ENCODE results near the gene POPDC2.
"Not testable (repeated sequence)": the region's sequence is repeated elsewhere in the genome, so short reads cannot be mapped to it uniquely, and the experiment has no call there.

Gene POPDC2, protein sequence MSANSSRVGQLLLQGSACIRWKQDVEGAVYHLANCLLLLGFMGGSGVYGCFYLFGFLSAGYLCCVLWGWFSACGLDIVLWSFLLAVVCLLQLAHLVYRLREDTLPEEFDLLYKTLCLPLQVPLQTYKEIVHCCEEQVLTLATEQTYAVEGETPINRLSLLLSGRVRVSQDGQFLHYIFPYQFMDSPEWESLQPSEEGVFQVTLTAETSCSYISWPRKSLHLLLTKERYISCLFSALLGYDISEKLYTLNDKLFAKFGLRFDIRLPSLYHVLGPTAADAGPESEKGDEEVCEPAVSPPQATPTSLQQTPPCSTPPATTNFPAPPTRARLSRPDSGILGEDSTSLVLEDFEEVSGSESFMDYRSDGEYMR

DNA sequence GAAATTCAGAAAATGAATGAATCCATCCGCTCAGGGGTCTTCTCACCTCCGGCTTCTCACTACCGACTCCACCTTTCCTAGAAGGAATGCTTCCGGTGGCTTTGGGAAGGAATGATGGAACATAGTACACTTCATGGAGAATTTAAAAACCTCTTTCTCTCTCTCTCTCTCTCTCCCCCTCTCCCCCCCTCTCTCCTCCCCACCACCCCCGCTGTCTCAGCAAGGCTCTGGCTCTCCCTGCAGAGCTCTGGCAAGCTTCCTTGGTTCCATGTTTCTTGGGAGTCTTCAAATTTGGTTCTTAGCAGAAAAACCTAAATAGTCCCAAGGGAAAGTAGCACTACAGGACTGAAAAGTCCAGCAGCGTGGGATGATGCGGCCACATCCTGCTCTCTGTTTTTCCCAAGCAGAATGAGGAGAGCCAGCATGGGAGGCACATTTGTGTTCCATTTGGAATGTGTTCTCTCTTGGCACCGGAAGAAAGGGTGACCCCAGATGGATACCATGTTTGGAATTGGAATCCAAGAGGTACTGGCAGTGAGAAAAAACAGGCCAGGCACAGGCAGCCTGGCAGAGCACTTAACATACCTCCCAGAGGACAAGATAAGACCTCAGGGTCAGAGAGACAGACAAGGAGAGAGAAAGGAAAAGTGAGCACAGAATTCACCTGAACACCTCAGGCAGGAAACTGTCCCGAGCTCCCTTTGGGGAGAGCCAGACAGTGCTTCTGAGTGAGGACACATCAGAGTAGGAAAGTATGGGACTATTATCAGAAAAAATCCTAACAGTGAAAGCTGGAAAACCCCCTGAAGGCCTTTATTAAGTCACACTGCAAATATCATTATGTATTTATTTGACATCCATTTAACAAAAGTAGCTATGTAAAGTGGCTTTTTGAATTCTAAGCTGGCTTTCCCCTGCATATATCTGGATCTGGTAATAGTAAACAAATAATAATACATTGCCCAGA lies at the start of gene POPDC2:
POPDC2 (minus strand) TSS at position 116 of the 967 bp plus-strand sequence. CDS start 166 bp downstream, outside the sequence.
- no peak for DNase-seq
- intact Hi-C loops (cut with DNase I) = no loop called here

DNA sequence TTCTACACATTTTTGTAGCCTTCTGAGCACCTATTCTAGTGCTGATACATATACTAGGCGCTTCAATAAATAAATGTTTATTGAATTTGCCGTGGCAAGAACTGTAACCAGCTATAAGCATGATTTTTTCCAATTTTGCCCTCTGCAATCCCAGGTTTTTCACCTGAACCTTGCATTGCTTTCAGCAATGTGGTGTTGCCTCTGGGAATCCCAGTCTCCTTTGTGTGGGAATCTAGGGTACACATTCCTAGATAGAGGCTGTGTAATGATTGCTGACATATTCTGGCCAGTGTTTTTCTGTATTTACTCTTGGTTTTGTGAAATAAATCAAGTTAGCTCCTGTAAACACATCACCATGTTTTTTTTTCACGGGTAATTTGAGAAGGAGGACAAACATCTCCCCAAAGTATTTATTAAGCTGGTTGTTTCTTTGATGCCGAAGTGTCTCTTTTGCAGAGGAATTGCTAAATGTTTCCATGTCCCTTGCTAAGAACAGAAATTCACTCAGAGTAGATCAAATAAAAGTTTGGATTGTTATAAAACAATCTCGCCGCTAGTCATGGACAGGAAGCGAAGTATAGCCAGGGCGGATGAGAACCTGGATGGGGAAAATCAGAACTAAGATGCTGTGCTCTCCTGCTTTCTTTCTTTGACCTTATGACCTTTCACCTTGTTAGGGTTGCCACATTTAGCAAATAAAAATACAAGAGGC lies 43.6 kb upstream of the POPDC2 start:
- DNase-seq = no peak
- intact Hi-C loops (cut with DNase I) = no loop called here

DNA sequence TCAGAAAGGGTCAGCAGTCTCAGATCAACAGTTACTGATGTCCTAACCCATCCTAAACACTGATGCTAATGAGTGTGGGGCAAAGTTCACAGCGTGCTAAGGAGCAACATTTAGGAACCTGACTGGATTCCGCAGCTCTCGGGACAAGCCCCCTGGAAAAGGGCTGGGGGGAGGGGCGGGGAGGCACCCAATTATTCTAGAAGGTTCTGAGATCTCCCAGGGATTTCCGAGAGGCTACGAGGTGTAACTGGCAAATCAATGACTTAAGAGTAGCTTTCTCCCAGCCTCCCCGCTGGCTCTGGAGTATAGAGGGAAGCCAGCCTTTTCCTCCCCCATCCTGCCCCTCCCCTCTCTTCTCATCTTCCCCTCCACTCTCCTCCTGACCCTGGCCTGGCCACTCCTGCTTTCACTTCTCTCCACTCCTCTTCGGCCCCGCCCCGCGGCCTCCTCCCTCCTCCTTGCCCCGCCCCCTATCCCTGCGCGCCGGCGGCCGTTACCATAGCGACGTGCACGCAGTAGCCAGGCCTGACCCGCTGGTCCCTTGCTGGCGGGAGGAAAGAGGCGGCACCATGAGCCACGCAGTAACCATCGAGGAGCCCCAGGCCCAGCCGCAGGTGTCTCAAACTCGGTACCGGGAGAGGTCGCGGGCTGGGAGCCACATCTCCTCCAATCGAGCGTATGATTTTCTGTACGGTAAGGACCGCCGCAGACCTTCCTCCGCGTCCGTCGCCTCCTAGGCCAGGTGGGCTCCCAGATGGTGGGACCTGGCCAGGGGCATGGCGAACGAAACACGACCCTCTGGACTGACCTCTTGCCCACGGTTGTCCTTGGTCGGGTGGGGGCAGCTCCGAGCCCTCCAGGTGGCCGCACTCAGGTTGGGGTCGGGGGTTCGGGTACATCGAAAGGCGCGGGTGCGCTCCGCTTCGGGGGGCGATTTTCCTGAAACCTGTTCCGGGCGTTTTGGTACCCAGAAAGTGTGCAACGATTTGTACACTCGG lies 42.4 kb upstream of the POPDC2 start, which contains the start of gene CFAP91:
CFAP91 (plus strand) TSS at position 493 of the 998 bp plus-strand sequence; CDS start at position 570, 77 bp downstream.
- intact Hi-C loops (cut with DNase I) = no loop called here
- peak; percentile 89 to 100 (median 94) for DNase-seq

DNA sequence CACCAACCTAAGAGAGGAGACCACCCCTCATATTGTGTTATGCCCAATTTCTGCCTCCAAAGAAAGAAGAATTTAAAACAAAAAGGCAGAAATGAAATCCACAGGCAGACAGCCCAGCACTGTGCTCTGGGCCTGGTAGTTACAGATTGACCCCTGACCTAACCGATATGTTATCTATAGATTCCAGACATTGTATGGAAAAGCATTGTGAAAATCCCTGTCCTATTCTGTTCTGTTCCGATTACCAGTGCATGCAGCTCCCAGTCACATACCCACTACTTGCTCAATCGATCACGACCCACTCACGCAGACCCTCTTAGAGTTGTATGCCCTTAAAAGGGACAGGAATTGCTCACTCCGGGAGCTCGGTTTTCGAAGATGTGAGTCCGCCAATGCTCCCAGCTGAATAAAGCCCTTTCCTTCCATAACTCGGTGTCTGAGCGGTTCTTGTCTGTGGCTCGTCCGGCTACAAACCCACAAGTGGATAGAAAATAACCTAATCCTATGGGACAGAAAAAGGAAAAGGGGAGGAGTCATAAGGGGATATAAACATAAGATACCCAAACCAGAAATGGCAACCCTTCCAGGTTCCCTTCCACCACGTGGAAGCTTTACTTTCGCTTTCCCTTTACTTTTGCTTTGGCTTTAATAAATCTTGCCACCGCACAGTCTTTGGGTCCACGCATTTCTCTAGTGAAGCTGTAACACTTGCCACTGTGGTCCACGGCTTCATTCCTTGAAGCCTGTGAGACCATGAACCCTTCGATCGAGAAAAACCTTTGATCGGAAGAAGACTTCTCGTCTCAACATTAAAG lies 40.7 kb upstream of the POPDC2 start:
- intact Hi-C loops (cut with DNase I) = no loop called here
- DNase-seq = no peak

DNA sequence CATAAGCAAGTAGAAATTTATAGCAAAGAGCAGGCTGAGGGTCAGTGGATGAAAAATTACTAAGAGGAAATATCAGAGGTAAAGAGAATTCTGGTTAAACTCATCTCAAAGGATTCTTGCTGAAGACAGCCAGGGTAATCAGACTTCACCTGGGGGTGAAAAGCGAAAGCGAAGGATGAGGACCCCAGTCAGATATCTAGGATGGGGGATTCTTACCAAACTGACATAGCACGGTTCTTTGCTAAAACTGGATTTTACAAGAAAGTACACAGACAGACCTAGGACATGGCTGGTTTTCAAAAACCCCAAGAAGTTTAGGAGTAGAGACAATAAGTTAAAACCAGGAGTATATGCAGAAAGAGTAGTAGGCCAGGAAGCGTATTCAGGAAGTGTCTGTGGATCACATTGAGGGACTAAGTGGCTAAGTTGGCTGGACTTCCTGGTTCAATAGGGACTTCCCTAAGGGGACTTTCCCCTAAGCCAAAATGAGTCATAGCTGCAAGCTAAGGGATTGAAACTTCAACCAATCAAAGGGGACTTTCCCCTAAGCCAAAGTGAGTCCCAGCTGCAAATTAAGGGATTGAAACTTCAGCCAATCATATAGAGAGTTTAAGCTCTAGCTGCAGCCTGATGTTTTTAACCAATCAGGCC lies 40.0 kb upstream of the POPDC2 start:
- intact Hi-C loops (cut with DNase I) = no loop called here
- no peak for DNase-seq

DNA sequence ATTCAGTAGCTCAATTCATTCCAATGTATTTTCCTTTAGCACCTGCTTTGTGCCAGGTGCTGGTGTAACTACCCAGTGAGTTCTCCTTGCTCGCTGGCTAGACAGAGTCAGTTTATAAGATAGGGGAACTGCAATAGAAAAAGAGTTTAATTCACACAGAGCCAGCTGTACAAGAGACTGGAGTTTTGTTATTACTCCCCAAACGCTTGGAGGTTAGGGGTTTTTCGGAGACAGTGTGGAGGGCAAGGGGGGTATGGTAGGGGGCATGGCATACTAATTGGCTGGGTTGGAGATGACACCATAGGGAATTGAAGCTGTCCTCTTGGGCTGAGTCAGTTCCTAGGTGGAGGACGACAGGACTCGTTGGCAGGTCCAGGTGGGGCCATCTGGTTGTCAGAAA lies 37.0 kb upstream of the POPDC2 start:
- intact Hi-C loops (cut with DNase I) = no loop called here
- no peak for DNase-seq

DNA sequence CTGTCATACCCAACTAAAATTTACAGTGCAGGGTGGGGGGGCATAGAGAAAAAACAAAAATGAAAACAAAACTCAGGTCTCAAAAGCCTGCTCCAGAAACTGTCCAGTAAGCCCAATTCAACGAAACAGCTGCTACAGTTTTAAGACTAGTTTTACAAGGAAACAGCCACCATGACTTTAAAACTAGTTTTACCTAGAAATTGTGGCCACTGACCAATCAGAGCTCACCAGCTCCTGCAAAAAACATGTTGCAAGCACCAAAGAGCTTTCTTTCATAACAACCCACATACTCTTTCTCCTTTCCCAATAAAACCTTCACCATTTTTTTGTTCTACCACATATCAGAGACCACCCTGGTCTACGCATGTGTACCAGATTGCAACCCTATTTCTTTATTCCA lies 35.1 kb upstream of the POPDC2 start:
- intact Hi-C loops (cut with DNase I) = no loop called here
- DNase-seq = no peak

DNA sequence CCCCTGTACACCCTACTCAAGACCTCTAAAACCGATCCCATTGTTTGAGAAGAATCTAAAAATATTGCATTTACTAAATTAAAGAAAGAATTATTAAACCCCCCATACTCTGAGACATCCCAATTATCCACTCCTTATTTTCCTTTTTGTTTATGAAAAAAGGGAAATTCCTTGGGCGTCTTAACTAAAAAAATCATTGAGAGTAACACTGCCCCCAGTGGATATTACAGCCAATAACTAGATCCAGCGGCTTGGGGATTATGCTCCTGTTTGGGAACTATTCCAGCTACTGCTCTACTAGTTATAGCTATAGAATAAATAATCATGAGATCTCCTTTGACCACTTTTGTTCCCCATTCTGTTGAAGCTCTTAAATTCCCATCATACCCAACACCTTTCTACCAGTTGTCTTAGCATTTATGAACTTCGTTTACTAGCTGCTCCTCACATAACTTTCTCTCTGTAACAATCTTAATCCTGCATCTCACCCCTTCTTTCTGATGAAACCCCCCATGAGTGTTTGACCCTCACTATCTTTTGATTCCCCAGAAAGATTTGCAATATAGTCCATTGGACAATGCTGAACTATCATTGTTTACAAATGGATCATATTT lies 29.8 kb upstream of the POPDC2 start:
- no peak for DNase-seq
- intact Hi-C loops (cut with DNase I) = no loop called here

DNA sequence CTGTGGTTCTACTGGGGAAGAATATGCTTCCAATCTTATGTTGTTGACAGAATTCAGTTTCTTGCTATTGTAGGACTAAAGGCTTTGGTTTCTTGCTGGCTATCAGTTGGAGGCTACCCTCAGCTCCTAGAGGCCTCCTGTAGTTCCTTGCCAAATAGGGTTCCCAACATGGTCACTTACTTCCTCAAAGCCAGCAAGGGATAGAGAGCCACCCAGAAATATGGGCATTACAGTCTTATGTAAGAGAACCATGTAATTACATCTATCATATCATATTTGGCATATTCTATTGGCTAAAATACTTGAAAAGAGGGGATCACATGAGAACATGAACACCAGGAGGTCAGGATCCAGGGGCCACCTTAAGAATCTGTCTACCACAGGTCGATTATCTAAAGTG lies 23.0 kb upstream of the POPDC2 start:
- DNase-seq = no peak
- intact Hi-C loops (cut with DNase I) = no loop called here

DNA sequence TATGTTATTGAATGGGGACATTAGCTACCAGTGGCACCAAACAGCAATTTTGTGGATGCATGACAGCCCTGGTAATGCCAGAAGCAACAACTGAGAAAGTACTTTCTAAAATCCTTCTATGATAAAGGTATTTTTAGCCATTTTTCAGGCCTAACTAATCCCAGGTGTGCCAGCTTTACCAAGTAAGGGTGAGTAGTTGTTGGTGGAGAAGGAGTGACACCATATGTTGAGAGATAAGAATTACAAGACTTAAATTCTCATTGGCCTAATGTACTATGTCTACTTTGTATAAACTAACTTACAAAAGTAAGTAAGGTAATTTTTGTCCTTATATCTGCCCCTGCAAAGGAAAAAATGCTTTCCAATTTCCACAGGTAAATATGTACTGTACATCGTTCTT lies 20.9 kb upstream of the POPDC2 start:
- intact Hi-C loops (cut with DNase I) = no loop called here
- no peak for DNase-seq

DNA sequence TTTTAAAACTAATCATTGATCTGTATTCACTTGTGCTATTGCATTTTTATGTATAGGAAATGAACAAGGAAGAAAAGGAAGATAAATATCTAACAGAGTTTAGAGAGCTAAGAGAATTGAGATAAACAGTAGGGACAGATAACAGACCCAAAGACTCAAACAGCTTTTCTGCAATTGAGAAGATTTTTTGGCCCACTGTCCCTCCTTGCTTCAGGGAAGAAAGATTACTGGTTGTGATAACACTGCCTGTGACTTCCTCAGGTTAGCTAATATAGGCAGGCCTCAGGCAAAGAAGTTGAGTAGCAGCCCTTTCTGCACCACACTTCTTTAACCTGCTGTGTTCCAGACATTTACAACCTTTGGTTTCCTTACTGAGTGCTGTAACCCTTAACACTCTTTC lies 19.5 kb upstream of the POPDC2 start:
- no peak for DNase-seq
- intact Hi-C loops (cut with DNase I) = no loop called here

DNA sequence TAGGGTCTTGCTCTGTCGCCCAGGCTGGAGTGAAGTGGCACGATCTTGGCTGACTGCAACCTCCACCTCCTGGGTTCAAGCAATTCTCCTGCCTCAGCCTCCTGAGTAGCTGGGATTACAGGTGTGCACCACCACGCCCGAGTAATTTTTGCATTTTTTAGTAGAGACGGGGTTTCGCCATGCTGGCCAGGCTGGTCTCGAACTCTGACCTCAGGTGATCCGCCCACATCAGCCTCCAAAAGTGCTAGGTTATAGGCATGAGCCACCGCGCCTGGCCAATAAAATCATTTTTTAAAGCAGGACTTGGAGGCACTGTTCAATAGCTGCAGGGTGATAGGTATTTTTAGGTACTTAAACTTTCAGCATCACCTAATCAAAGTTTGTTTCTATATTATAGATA lies 17.8 kb upstream of the POPDC2 start:
- DNase-seq; intact Hi-C loops (cut with DNase I): not testable (repeated sequence)

DNA sequence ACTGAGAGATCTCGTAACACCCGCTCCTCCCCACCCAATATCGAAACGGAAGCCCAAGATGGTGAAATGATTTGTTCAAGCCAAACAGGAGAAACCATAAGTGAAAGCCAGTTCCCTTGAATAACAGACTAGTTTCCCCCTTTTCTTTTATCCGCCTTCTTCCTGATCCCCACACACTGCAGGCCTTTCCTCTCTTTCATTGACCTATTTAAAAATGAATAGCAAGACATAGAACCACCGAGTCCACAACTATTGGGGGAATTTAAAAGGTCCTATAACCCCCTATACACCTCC lies 17.2 kb upstream of the POPDC2 start:
- no peak for DNase-seq
- intact Hi-C loops (cut with DNase I) = loop anchor here (1.0 kb wide), 1 partner anchor 179 kb away; the partner anchor contains the start of gene TIMMDC1

DNA sequence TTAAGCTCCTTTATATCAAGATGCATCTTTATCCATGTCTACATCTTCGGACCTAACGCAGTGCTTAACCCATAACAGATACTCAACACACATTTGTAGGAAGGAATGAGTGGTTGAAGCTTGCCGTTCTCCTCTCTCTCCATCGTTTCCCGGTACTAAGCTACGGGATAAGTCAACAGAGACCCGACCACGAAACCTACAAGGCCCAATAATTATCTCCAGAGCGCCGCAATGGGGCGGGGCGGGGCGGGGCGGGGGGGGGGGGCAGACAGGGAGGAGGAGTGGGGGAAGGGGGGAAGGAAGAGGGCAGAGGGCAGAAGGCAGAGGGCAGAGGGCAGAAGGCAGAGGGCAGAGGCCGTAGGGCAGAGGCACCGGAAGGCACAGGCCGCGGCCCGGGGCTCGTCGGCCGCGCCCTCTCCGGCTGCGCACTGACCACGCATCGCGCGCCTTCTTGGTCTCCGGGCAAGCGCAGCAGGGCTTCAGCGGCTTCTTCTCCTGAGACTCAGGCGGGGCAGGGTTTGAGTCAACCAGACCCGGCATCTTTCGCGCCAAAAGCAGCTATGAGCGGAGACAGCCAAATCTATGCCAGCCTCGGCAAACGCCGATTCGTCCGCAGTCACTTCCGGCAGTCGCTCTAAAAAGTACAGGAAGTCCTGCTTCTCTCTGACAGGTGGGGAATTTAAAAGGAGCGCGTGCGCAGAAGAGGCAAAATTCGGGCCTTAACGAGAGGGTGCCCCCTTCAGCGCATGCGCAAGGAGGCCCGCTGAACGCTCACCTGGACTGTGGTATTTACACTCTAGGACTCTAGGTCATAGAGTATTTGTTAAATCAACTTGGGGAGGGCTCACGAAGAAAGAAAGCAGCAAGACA lies 16.6 kb upstream of the POPDC2 start, which contains the start of gene COX17:
COX17 (minus strand) TSS at position 636 of the 870 bp plus-strand sequence; CDS start at position 540, 96 bp downstream.
- peak; percentile 84 to 98 (median 90) for DNase-seq
- intact Hi-C loops (cut with DNase I) = loop anchor here (1.0 kb wide), 1 partner anchor 179 kb away; the partner anchor contains the start of gene TIMMDC1

DNA sequence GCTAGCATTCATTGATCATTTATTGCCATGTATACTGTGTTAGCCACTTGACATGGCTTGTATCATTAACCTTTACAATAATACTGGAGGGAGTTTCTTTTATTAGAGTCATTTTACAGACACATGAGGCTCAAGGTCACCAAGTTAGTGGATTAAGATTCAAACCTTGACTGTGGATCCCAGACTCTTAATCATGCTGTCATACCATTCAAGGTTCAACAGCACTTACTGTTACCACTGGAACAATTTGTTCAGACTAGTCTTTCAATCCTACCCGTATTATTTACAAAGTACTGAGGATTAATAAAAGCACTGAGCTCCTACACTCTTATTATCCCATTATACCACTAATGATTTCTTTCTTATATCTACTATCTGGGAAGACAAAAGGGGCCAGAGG lies 15.6 kb upstream of the POPDC2 start:
- intact Hi-C loops (cut with DNase I) = no loop called here
- no peak for DNase-seq

DNA sequence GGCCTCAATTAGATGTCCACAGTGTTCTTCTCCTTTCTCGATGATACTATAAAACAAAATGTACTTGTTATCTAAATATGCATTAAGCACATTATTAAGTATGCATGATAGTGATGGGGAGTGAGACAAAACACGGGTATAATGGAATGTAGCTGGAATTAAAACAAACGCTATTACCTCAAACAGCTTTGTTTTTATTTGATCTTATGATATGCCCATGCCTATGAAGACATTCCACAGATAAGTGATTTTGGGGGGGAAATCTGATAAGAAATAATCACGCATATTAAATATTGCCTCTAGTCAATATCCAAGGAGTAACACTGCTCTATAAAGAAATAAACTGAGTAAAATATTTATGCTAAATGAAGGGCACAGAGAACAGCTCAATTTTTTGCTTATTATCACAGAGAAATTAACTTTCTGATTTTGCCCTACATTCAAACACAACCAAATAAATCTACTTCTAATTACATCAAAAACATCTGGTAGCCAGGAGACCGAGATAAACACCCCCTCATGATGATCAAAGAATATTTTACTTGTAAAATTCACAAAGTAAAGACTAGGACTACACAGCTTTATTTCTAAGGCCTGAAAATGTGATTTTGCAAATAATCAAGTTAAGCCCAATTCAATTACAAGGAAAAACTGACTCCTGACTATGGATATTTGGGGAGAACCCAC lies 14.9 kb upstream of the POPDC2 start:
- DNase-seq = no peak
- intact Hi-C loops (cut with DNase I) = no loop called here
